Femur (tissue), 1 donor: Measurements from ENCODE around the gene ZBTB34.

Experiments used
- DNase-seq: peaks from one replicate; pipeline ENCODE4 v3.0.0-alpha.2; 2017

The ZBTB34 gene

GRCh38 chr9:126844085-126844484 lies 16.4 kb upstream of the ZBTB34 start:
- DNase-seq = no peak

- no peak for DNase-seq
Measured at GRCh38 chr9:126847051-126847450, 13.4 kb upstream of the ZBTB34 start.

- no peak for DNase-seq
Measured at GRCh38 chr9:126849591-126850225, 10.7 kb upstream of the ZBTB34 start.

- DNase-seq = no peak
Measured at GRCh38 chr9:126851286-126851880, 9.1 kb upstream of the ZBTB34 start.

- DNase-seq = no peak
Measured at GRCh38 chr9:126852086-126852688, 8.3 kb upstream of the ZBTB34 start.

GRCh38 chr9:126853667-126854066 lies 6.8 kb upstream of the ZBTB34 start:
- DNase-seq = no peak

GRCh38 chr9:126854734-126855133 lies 5.7 kb upstream of the ZBTB34 start:
- no peak for DNase-seq

- DNase-seq = no peak
Measured at GRCh38 chr9:126856326-126856877, 4.0 kb upstream of the ZBTB34 start.

- peak; percentile 66 for DNase-seq
Measured at GRCh38 chr9:126857261-126857960, 3.0 kb upstream of the ZBTB34 start.

GRCh38 chr9:126859111-126859510 lies 1.3 kb upstream of the ZBTB34 start:
- DNase-seq = no peak

- DNase-seq = peak; percentile 46
Measured at GRCh38 chr9:126860757-126861466, 473 bp downstream of the ZBTB34 start.

- no peak for DNase-seq
Measured at GRCh38 chr9:126861707-126862103, 1.3 kb downstream of the ZBTB34 start.

GRCh38 chr9:126862104-126862761 lies 1.8 kb downstream of the ZBTB34 start:
- no peak for DNase-seq

- no peak for DNase-seq
Measured at GRCh38 chr9:126864771-126865170, 4.3 kb downstream of the ZBTB34 start.

GRCh38 chr9:126869368-126869767 lies 8.9 kb downstream of the ZBTB34 start:
- no peak for DNase-seq

GRCh38 chr9:126872516-126872915 lies 12.1 kb downstream of the ZBTB34 start:
- no peak for DNase-seq

- DNase-seq = no peak
Measured at GRCh38 chr9:126874546-126875314, 14.3 kb downstream of the ZBTB34 start.

- DNase-seq = no peak
Measured at GRCh38 chr9:126875756-126876510, 15.5 kb downstream of the ZBTB34 start.

- DNase-seq = no peak
Measured at GRCh38 chr9:126876531-126876930, 16.1 kb downstream of the ZBTB34 start.

- no peak for DNase-seq
Measured at GRCh38 chr9:126877418-126877817, 17.0 kb downstream of the ZBTB34 start.

- no peak for DNase-seq
Measured at GRCh38 chr9:126879288-126879687, 18.8 kb downstream of the ZBTB34 start.
